GM23338 (cell line): Measurements from ENCODE around the gene TMEM132D. TPM values are rescaled to one million over a fixed set of nuclear protein-coding genes. Genes with fewer than 3 reads are reported as not detected.

Experiments
- ATAC-seq: fragments of 200-7000 bp; cut with Tn5 transposase; 3 replicates; pipeline ENCODE4 v1.9.1; 2020
- DNase-seq: peaks from one replicate; pipeline ENCODE4 v3.0.0-alpha.2; 2015; ENCODE audit warnings: low spot score
- H2AFZ ChIP-seq: fragments of 200-600 bp; sonication (generic); 2 replicates; pipeline ENCODE4 v1.8.0; 2016; ENCODE audit warnings: antibody characterized with exemption, mild to moderate bottlenecking, moderate library complexity
- H3F3A ChIP-seq: fragments of 200-600 bp; sonication (generic); replicated peaks from 2 replicates; pipeline ENCODE4 v1.8.0; 2017; ENCODE audit warnings: antibody characterized with exemption, mixed run types, low read depth
- H3K27ac ChIP-seq: fragments of 200-600 bp; sonication (generic); 2 replicates; pipeline ENCODE4 v1.6.1; 2016; ENCODE audit warnings: low read depth
- H3K27me3 ChIP-seq: fragments of 200-600 bp; sonication (generic); 2 replicates; pipeline ENCODE4 v1.8.0; 2016; ENCODE audit warnings: mild to moderate bottlenecking, mixed run types, moderate library complexity; ENCODE audit not compliant: insufficient read depth
- H3K36me3 ChIP-seq: fragments of 200-600 bp; sonication (generic); 2 replicates; pipeline ENCODE4 v1.8.0; 2016; ENCODE audit warnings: mild to moderate bottlenecking; ENCODE audit not compliant: insufficient read depth
- H3K4me1 ChIP-seq: fragments of 200-600 bp; sonication (generic); 2 replicates; pipeline ENCODE4 v1.8.0; 2016; ENCODE audit warnings: mild to moderate bottlenecking, moderate library complexity; ENCODE audit not compliant: insufficient read depth
- H3K4me2 ChIP-seq: fragments of 200-600 bp; sonication (generic); 2 replicates; pipeline ENCODE4 v1.7.1; 2017; ENCODE audit warnings: mixed run types
- H3K4me3 ChIP-seq: fragments of 200-600 bp; sonication (generic); 2 replicates; pipeline ENCODE4 v1.6.1; 2016; ENCODE audit warnings: mixed run types
- H3K79me2 ChIP-seq: fragments of 200-600 bp; sonication (generic); replicated peaks from 2 replicates; pipeline ENCODE4 v1.8.0; 2017; ENCODE audit warnings: mild to moderate bottlenecking; ENCODE audit not compliant: insufficient read depth
- H3K9me2 ChIP-seq: fragments of 200-600 bp; sonication (generic); 2 replicates; pipeline ENCODE4 v1.8.0; 2017; ENCODE audit not compliant: insufficient read depth
- H4K20me1 ChIP-seq: fragments of 200-600 bp; sonication (generic); replicated peaks from 2 replicates; pipeline ENCODE4 v1.8.0; 2017; ENCODE audit warnings: mild to moderate bottlenecking; ENCODE audit not compliant: insufficient read depth
- H3K27ac Mint-ChIP-seq: 2 replicates; pipeline ENCODE4 v1.8.0; 2020; ENCODE audit warnings: inconsistent platforms, mild to moderate bottlenecking, moderate library complexity, mixed read lengths
- H3K27me3 Mint-ChIP-seq: 3 replicates; pipeline ENCODE4 v1.8.0; 2022; ENCODE audit warnings: low read depth, mild to moderate bottlenecking, moderate library complexity, mixed read lengths, inconsistent platforms; ENCODE audit not compliant: insufficient read depth, poor library complexity
- H3K36me3 Mint-ChIP-seq: 3 replicates; pipeline ENCODE4 v1.8.0; 2021; ENCODE audit warnings: low read depth, mild to moderate bottlenecking, inconsistent platforms, moderate library complexity, mixed read lengths
- H3K4me1 Mint-ChIP-seq: 3 replicates; pipeline ENCODE4 v1.8.0; 2020; ENCODE audit warnings: mild to moderate bottlenecking, inconsistent platforms, mixed read lengths
- H3K4me3 Mint-ChIP-seq: 3 replicates; pipeline ENCODE4 v1.8.0; 2021; ENCODE audit warnings: moderate library complexity, mild to moderate bottlenecking, inconsistent platforms, mixed read lengths
- H3K9me3 Mint-ChIP-seq: 3 replicates; pipeline ENCODE4 v1.8.0; 2020; ENCODE audit warnings: moderate library complexity, mild to moderate bottlenecking, inconsistent platforms, mixed read lengths
- CREB1 ChIP-seq: fragments of 250-450 bp; sonication (Bioruptor Pico); IDR thresholded peaks from 2 replicates; pipeline ENCODE4 v1.5.0; 2020; ENCODE audit warnings: low read depth, mild to moderate bottlenecking, moderate library complexity
- EZH2 ChIP-seq: fragments of 200-600 bp; sonication (generic); IDR thresholded peaks from one replicate; pipeline ENCODE4 v1.8.0; 2017; ENCODE audit warnings: antibody characterized with exemption, mild to moderate bottlenecking, low read depth; ENCODE audit not compliant: unreplicated experiment
- EZH2phosphoT487 ChIP-seq: fragments of 200-600 bp; sonication (generic); IDR thresholded peaks from one replicate; pipeline ENCODE4 v1.8.1; 2018; ENCODE audit warnings: antibody characterized with exemption; ENCODE audit not compliant: unreplicated experiment
- JUNB ChIP-seq: IDR thresholded peaks from one replicate; pipeline ENCODE4 v1.6.1; 2016; ENCODE audit warnings: antibody characterized with exemption; ENCODE audit not compliant: unreplicated experiment
- NANOG ChIP-seq: IDR thresholded peaks from 2 replicates; pipeline ENCODE4 v1.6.1; 2016; ENCODE audit warnings: antibody characterized with exemption, borderline replicate concordance
- STAT1 ChIP-seq: IDR thresholded peaks from one replicate; pipeline ENCODE4 v1.6.1; 2016; ENCODE audit warnings: antibody characterized with exemption; ENCODE audit not compliant: unreplicated experiment
- ZNF114 ChIP-seq: fragments of 250-450 bp; sonication (Bioruptor Pico); IDR thresholded peaks from 2 replicates; pipeline ENCODE4 v1.5.0; 2020; ENCODE audit warnings: mild to moderate bottlenecking, moderate library complexity
- ZNF331 ChIP-seq: fragments of 250-450 bp; sonication (Bioruptor Pico); IDR thresholded peaks from 2 replicates; pipeline ENCODE4 v1.5.0; 2020; ENCODE audit warnings: low read depth, mild to moderate bottlenecking, moderate library complexity
- polyA plus RNA-seq: library from polyadenylated mRNA; unstranded; fragments of >200 nt; fragmentation: Nextera tagmentation; extraction: Ambion mirVana; gene quantifications from 2 replicates; pipeline ENCODE4 v1.2.1, GENCODE V29; 2016
- total RNA-seq: library from RNA; depleted of rRNA; stranded (reverse); fragments of >200 nt; shearing (Covaris generic); gene quantifications from 2 replicates; pipeline ENCODE4 v1.2.3, GENCODE V29; 2014
- TF ChIP-seq, protein P1 (sequence below): fragments of 250-450 bp; sonication (Bioruptor Pico); IDR thresholded peaks from 2 replicates; pipeline ENCODE4 v1.5.0; 2020; ENCODE audit warnings: mild to moderate bottlenecking, moderate library complexity
- TF ChIP-seq, protein P2 (sequence below), 2 experiments: fragments of 200-600 bp in 1 of 2; sonication (generic) in 1 of 2; conservative IDR thresholded peaks; 2 replicates each; pipeline versions ENCODE4 v1.5.1 to v1.6.1; 2016 to 2017; ENCODE audit warnings: antibody characterized with exemption in 2 of 2, low read depth in 2 of 2, mild to moderate bottlenecking in 2 of 2, moderate library complexity in 1 of 2
- TF ChIP-seq, protein P3 (sequence below): IDR thresholded peaks from 2 replicates; pipeline ENCODE4 v1.6.1; 2016; ENCODE audit warnings: antibody characterized with exemption

The TMEM132D gene
- total and polyA plus RNA-seq, 2 experiments from 2014 or later = 0.44 to 5.3 TPM

DNA sequence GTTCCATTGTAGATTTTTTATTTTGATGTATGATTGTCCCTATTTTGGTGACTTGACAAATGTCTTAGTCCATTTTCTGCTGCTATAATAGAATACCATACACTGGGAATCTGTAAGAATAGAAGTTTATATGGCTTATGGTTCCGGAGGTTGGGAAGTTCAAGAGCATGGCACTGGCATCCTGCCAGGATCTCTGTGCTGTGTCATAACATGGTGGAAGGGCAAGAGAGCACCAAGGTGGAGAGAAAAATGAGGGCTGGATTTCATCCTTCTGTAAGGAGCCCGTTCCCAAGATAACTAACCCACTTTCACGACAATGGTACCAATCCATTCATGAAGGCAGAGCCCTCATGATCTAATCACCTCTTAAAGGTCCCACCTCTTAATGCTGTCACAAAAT, 176.7 kb downstream of the TMEM132D start (continued):
- TF ChIP-seq, protein P1, sequence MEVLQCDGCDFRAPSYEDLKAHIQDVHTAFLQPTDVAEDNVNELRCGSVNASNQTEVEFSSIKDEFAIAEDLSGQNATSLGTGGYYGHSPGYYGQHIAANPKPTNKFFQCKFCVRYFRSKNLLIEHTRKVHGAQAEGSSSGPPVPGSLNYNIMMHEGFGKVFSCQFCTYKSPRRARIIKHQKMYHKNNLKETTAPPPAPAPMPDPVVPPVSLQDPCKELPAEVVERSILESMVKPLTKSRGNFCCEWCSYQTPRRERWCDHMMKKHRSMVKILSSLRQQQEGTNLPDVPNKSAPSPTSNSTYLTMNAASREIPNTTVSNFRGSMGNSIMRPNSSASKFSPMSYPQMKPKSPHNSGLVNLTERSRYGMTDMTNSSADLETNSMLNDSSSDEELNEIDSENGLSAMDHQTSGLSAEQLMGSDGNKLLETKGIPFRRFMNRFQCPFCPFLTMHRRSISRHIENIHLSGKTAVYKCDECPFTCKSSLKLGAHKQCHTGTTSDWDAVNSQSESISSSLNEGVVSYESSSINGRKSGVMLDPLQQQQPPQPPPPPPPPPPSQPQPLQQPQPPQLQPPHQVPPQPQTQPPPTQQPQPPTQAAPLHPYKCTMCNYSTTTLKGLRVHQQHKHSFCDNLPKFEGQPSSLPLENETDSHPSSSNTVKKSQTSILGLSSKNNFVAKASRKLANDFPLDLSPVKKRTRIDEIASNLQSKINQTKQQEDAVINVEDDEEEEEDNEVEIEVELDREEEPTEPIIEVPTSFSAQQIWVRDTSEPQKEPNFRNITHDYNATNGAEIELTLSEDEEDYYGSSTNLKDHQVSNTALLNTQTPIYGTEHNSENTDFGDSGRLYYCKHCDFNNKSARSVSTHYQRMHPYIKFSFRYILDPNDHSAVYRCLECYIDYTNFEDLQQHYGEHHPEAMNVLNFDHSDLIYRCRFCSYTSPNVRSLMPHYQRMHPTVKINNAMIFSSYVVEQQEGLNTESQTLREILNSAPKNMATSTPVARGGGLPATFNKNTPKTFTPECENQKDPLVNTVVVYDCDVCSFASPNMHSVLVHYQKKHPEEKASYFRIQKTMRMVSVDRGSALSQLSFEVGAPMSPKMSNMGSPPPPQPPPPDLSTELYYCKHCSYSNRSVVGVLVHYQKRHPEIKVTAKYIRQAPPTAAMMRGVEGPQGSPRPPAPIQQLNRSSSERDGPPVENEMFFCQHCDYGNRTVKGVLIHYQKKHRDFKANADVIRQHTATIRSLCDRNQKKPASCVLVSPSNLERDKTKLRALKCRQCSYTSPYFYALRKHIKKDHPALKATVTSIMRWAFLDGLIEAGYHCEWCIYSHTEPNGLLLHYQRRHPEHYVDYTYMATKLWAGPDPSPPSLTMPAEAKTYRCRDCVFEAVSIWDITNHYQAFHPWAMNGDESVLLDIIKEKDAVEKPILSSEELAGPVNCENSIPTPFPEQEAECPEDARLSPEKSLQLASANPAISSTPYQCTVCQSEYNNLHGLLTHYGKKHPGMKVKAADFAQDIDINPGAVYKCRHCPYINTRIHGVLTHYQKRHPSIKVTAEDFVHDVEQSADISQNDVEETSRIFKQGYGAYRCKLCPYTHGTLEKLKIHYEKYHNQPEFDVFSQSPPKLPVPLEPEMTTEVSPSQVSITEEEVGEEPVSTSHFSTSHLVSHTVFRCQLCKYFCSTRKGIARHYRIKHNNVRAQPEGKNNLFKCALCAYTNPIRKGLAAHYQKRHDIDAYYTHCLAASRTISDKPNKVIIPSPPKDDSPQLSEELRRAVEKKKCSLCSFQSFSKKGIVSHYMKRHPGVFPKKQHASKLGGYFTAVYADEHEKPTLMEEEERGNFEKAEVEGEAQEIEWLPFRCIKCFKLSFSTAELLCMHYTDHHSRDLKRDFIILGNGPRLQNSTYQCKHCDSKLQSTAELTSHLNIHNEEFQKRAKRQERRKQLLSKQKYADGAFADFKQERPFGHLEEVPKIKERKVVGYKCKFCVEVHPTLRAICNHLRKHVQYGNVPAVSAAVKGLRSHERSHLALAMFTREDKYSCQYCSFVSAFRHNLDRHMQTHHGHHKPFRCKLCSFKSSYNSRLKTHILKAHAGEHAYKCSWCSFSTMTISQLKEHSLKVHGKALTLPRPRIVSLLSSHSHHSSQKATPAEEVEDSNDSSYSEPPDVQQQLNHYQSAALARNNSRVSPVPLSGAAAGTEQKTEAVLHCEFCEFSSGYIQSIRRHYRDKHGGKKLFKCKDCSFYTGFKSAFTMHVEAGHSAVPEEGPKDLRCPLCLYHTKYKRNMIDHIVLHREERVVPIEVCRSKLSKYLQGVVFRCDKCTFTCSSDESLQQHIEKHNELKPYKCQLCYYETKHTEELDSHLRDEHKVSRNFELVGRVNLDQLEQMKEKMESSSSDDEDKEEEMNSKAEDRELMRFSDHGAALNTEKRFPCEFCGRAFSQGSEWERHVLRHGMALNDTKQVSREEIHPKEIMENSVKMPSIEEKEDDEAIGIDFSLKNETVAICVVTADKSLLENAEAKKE = no peak
- TF ChIP-seq NANOG (no peak), EZH2phosphoT487 (no peak), EZH2 (no peak), ZNF114 (CRISPR knock-in tag) (no peak)
- TF ChIP-seq, protein P2, sequence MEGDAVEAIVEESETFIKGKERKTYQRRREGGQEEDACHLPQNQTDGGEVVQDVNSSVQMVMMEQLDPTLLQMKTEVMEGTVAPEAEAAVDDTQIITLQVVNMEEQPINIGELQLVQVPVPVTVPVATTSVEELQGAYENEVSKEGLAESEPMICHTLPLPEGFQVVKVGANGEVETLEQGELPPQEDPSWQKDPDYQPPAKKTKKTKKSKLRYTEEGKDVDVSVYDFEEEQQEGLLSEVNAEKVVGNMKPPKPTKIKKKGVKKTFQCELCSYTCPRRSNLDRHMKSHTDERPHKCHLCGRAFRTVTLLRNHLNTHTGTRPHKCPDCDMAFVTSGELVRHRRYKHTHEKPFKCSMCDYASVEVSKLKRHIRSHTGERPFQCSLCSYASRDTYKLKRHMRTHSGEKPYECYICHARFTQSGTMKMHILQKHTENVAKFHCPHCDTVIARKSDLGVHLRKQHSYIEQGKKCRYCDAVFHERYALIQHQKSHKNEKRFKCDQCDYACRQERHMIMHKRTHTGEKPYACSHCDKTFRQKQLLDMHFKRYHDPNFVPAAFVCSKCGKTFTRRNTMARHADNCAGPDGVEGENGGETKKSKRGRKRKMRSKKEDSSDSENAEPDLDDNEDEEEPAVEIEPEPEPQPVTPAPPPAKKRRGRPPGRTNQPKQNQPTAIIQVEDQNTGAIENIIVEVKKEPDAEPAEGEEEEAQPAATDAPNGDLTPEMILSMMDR (conservative IDR thresholded peaks at IDR 0.05; ENCODE audit: low read depth in 2 of 2) = no peak
- TF ChIP-seq, protein P3, sequence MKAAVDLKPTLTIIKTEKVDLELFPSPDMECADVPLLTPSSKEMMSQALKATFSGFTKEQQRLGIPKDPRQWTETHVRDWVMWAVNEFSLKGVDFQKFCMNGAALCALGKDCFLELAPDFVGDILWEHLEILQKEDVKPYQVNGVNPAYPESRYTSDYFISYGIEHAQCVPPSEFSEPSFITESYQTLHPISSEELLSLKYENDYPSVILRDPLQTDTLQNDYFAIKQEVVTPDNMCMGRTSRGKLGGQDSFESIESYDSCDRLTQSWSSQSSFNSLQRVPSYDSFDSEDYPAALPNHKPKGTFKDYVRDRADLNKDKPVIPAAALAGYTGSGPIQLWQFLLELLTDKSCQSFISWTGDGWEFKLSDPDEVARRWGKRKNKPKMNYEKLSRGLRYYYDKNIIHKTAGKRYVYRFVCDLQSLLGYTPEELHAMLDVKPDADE = no peak

DNA sequence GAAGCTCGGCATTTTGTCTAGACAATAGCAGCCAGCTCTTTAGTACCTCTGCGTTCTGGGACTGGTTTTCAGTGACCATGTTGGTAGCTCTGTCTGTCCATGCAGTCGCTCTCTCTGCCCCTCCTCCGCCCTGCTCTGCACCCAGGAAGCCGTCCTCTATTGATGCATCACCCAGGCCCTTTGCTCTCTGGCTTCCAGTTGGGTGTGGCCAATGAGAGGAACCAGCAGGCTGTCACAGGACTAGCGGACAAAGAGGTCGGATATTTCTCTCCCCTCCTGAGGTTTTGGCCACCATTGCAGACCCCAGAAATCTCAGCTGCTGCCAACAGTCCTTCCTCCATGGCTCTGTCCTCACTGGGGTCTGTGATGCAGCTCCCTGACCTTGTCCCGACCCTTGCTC, 180.6 kb downstream of the TMEM132D start:
- Histone ChIP-seq H3K4me3 (no peak overlapping the region), H3K79me2 (no peaks in the 10 kb centered on the region), H3K36me3 (no peaks in the 10 kb centered on the region), H3K9me2 (no peaks in the 10 kb centered on the region), H3K27ac (no peak overlapping the region), H3K4me1 (no peaks in the 10 kb centered on the region), H2AFZ (no peak overlapping the region), H4K20me1 (no peaks in the 10 kb centered on the region), H3K4me2 (no peak overlapping the region), H3F3A (no peaks in the 10 kb centered on the region), H3K27me3 (no peaks in the 10 kb centered on the region)
- H3K27me3 Mint-ChIP-seq = peaks cover 8% of the 10 kb centered on the region
- H3K4me1 Mint-ChIP-seq = no peaks in the 10 kb centered on the region
- H3K4me3 Mint-ChIP-seq = no peak overlapping the region
- H3K36me3 Mint-ChIP-seq = peaks cover 55% of the 10 kb centered on the region
- H3K27ac Mint-ChIP-seq = no peak overlapping the region
- peaks cover 97% of the 10 kb centered on the region for H3K9me3 Mint-ChIP-seq
- no peak for ATAC-seq
- DNase-seq = no peak
- TF ChIP-seq JUNB = no peak
- TF ChIP-seq ZNF331 (CRISPR knock-in tag) = no peak
- no peak for TF ChIP-seq NANOG
- TF ChIP-seq STAT1 = no peak
- TF ChIP-seq, protein P2 (conservative IDR thresholded peaks at IDR 0.05; ENCODE audit: low read depth in 2 of 2) = no peak
- TF ChIP-seq CREB1 (CRISPR knock-in tag) = no peak
- no peak for TF ChIP-seq EZH2
- TF ChIP-seq ZNF114 (CRISPR knock-in tag) = no peak
- no peak for TF ChIP-seq EZH2phosphoT487
